ENCODE measurements around the gene SLC28A3.

SLC28A3 gene

DNA sequence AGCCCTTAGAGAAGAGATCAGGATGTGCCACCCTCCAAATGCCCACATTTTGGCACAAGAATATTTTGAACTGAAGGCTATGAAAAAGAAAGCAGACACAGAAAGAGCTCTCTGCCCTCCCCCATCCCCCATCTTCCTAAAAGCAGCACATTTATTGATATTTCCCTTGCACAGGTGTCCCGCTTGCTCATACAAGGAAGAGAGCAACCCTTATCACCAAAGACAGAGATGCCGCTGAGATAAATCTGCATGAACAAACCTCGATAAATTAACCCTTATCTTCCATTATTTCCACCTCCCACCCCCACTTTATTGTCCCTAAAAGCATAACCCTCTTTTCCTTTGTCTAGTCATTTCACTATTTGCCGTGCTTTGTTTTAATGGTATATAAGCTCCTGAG lies 1.8 kb downstream of the SLC28A3 start:
- no peak for DNase-seq

DNA sequence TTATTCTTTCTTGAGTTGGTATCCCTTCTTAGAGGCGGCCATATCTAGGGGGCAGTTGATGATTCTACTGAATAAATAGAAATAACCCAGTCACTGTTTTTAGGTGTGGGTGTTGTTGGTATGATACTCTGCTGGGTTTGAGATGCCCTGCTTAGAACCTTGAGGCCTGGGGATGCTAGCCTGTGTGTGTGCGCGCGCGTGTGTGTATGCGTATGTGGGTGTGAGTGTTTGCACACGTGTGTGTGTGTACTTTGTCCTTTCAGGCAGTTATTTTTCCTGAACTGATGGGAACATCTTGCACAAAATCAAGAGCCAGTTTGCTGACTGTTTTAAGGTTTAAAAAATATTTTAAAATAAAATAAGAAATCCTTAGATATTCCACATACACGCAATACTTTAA lies 3.3 kb downstream of the SLC28A3 start:
- no peak for DNase-seq

GRCh38 chr9:84331119-84331809 lies 9.3 kb downstream of the SLC28A3 start:
- DNase-seq, result no peak

GRCh38 chr9:84330246-84330645 lies 10.3 kb downstream of the SLC28A3 start:
- no peak for DNase-seq

GRCh38 chr9:84327184-84327583 lies 13.4 kb downstream of the SLC28A3 start:
- no peak for DNase-seq

DNA sequence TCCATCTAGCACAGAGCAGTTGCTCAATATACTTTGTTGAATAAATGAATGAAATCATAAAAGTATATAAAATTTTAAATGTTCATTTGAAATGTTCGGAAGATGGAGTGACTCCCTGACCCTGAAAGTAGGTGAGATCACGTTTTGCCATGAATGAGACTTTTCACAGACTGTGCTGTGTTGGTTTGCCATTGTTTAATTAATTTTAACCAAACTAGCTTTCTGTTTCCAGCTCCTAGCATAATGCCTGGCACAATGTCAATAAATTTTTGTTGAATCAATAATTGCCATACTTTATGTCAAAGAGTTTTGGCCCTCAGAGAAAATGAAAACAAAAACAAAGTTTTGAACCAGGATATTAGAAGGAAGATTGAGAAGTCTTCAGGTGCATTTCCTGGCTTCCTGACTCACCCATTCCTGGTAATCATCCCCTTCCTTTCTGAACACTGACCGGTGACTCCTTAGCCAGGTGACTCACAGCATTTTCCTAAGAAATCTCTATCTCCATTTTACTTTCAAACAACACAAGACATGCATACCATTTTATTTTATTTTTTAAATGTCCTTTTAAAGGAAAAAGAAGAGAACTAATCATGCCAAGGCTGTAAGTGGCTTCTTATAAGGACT lies 15.1 kb downstream of the SLC28A3 start:
- DNase-seq, result no peak

GRCh38 chr9:84324811-84325210 lies 15.7 kb downstream of the SLC28A3 start:
- no peak for DNase-seq

DNA sequence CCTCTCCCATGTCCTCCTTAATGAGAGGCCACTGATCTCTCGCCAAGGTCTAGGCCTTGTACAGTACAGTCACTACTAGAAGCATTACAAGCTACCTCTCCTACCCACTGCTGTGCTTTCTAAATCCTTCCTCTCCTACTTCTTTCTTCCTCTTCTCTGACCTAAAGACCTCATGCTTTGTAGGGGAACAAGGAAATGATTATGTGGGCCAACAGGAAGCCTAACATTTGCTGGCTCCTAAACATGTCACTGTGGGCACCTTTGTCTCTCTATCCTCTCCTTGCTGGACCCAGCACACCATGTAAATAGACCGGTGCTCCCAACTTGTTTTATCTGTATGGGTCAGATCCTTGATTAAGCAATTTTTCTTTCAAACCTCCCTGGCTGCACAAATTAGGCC lies 16.7 kb downstream of the SLC28A3 start:
- DNase-seq, result no peak

GRCh38 chr9:84322828-84323227 lies 17.7 kb downstream of the SLC28A3 start:
- no peak for DNase-seq

DNA sequence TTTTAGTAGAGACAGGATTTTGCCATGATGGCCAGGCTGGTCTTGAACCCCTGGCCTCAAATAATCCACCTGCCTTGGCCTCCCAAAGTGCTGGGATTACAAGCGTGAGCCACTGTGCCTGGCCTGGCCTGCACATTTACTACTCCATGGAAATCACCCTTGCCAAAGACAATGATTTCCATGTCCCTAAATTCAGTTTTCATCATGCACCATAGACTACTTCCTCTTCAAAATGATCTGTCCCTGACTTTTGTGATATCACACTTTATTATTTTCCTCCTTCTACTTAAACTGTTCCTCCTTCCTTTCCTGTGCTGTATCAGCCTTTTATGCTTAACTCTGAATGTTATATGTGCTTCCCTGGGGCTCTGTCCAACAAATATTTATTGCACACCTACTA lies 20.3 kb downstream of the SLC28A3 start:
- DNase-seq, result no peak

DNA sequence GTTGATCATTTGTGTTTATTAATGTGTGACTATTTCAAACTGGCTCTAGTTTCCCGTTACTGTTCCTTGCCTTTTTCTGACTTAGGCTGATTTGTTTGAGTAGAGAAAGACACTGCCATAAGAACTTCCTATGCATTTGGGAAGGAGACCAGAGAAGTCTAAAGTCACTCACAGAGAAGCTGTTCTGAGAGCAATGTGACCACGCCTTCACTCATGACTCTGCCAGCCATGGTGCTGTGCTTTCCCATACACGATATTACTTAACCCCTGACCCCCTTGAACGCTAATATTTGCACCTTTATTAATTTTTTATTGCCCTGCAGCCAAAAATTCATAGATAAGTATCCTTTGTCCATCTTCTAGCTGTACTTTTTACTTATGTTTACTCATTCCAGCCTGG lies 20.9 kb downstream of the SLC28A3 start:
- no peak for DNase-seq

- no peak for DNase-seq
Observed at GRCh38 chr9:84318981-84319380, 21.6 kb downstream of the SLC28A3 start.

GRCh38 chr9:84317563-84317962 lies 23.0 kb downstream of the SLC28A3 start:
- no peak for DNase-seq

DNA sequence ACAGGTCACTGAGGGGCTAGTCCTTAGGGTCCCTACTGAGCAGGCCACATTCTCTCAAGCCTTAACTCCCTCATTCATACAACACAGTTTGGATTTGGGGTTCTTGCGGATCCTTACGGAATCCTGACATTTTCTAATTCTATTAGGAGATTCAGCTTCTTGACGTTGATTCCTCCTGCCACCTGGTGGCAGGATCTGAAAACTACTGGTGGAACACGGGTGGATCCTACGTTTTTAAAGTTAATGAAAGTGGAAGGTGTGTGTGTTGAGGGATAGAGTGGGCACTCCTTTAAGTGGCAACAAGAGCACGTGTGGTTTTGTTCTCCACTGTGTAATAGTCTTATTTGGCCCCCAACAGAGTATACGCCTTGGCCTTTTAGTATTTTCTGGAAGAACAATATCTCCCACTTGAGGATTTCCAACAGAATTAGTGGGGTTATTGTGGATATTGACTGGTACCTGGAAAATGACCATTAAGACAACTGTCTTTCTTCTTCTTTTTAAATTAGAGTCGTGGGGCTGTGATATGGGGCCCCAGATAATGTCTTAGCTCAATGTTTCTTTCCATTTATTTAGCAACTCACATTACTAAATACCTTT lies 25.2 kb downstream of the SLC28A3 start:
- DNase-seq, result peak; percentile 75

- no peak for DNase-seq
Observed at GRCh38 chr9:84314306-84314705, 26.3 kb downstream of the SLC28A3 start.

- DNase-seq, result no peak
Observed at GRCh38 chr9:84310883-84311282, 29.7 kb downstream of the SLC28A3 start.

DNA sequence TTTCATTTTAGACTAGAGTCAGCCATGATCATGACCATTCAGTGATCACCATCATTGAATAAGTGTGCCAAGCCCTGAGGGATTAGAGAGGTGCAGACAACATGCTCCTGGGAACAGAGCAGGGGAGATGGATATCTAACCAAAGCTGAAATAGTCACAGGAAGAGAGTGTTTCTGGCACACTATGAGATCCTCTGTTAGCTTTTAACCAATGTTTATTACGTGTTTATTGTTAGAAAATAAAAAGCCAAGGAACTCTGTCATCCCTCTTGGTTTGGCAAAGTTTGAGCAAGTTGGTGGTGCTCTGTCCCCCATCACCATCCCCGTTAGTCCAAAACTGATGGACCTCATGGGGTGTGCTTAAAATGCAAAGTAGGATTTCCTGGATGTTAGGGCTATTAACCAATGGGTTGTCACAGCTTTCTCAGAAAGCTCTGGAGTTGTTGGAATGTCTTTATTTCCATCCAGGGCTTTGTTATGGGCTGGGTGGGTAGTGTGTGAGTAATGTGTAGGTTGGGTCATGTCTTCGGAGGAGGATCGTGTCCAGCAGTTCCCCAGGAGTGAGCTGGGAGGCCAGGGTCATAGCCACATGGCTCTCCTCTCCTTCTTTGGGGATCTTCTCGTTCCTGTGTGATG lies 34.9 kb downstream of the SLC28A3 start:
- DNase-seq, result no peak

GRCh38 chr9:84304166-84304565 lies 36.4 kb downstream of the SLC28A3 start:
- no peak for DNase-seq

DNA sequence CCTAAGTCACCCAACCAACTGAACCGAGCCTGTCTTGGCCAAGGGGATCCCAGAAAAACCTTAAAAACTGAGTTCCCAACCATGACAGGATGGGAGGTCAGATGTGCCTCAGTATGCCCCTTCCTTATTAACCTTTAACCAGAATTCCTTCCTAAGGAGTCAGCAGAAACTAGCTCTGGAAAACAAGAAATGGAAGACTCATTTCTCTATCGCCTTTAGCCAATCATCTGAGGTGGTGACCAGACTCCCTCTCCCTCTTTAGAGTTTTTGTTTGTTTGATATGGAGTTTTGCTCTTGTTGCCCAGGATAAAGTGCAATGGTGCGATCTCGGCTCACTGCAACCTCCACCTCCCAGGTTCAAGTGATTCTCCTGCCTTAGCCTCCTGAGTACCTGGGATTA lies 37.5 kb downstream of the SLC28A3 start:
- no peak for DNase-seq

DNA sequence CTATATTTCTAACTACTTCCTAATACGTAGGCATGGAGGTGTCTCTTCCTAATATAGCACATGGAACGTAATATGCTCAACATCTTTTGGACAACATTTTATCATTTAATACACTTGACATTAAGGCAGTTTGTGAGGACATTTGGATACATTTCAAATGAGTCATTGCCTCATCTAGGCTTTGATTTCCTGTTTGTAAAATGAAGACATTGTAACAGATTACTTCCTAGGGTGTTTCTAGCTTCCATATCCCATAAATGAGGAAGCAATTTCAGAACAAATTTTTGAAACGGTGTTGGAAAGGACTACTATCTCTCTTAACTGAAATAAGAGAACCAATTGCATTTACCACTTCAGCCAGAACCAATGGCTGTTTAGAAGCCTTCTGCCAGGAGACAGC lies 38.7 kb downstream of the SLC28A3 start:
- DNase-seq, result no peak

DNA sequence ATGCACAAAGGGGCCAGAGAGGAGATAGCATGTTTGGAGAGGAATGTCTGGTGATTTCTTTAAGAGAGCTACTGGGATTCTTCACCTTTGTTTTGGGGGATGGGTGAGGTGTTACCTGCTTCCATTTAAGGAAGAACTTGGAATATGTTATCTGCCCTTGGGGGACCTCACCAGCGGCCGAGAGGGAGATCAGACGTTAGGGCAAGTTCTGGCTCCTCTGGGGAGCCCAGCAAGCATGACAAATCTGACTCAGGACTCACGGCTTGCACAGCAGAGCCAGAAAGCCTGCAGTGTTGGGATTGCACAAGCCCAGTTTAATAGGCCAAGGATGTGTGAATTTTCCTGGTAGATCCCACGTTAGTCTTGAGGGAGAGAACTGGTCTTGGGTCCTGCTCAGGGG lies 40.3 kb downstream of the SLC28A3 start:
- no peak for DNase-seq

DNA sequence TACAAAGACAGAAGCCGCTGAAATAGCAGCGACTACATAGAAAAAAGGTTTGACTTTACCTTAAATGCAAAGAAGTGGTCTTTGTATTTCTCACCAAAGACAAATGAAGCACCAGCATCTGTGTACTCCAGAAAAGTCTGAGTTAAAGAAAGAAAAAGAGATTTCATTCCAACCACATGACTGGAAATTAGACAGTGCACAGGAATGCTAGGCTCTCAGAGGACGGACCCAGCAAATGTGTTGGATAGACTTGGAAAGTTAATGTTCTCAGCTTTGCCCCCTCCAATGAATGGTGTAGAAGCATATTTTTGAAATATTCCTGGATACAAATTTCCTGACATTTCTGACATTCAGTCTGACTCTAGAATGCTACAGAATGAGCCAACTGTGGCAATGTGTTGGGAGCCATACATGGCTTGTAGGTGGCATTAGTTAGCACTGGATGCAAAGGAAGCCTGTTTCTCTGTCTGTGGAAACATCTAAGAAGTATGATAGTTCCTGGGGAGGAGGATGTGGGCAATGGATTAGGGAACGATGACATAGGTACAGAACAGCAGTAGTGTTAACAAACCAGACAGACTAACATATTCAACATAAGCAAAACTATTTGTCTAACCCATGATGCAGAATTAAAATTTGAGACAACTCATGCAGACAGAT lies 43.3 kb downstream of the SLC28A3 start:
- no peak for DNase-seq

DNA sequence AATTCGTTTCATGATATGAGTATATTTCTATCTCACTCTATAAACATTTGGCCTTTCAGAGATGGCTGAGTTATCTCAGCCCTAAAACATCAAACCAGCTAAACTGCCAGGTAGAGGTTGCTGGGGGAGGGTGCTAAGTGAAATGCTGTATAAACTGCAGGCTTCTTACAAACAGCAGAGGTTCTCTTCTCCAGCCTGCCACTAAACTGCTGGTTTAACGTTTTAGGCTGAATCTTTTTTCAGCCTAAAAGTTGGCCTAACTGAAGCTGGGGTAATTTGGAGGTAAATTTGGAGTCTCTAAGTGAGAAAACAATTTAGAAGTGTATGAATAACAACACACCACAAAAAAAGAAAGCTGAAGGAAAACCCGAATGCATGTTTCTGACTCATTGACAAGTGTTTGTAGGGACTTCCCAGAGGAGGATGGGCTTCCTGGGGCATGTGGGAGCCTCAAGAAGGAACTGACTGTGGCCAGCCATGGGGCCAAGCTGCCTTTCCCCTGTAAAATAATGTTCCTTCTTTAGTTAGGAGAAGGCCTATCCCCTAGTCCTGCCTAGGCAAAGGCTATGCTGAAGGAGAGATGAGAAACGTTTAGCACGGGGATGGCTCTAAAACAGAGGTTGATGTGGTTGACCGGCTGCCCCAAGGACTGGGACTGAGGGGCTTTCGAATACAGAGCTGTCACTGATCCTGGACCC lies 44.3 kb downstream of the SLC28A3 start:
- DNase-seq, result no peak

Measured in NCI-H1436 (cell line).